Measurements from ENCODE around the gene SLC17A3.

SLC17A3 gene

GRCh38 chr6:25889877-25890853, 16.1 kb upstream of the SLC17A3 start:
- DNase-seq: peak; percentile 15

- no peak for DNase-seq
These were observed 14.6 kb upstream of the SLC17A3 start for GRCh38 chr6:25888626-25889025.

GRCh38 chr6:25886066-25886465, 12.0 kb upstream of the SLC17A3 start:
- DNase-seq: no peak

GRCh38 chr6:25883991-25884390, 9.9 kb upstream of the SLC17A3 start:
- no peak for DNase-seq

- DNase-seq: no peak
These were observed 9.5 kb upstream of the SLC17A3 start for GRCh38 chr6:25883536-25883935.

GRCh38 chr6:25882051-25882496, 8.0 kb upstream of the SLC17A3 start:
- DNase-seq: peak; percentile 62

GRCh38 chr6:25880601-25881000, 6.6 kb upstream of the SLC17A3 start:
- no peak for DNase-seq

- DNase-seq: no peak
These were observed 4.8 kb upstream of the SLC17A3 start for GRCh38 chr6:25878721-25879322.

GRCh38 chr6:25875926-25876602, 2.0 kb upstream of the SLC17A3 start:
- DNase-seq: no peak

- no peak for DNase-seq
These were observed 1.5 kb upstream of the SLC17A3 start for GRCh38 chr6:25875563-25875905.

- peak; percentile 46 for DNase-seq
These were observed 949 bp upstream of the SLC17A3 start for GRCh38 chr6:25874822-25875562.

- DNase-seq: no peak
These were observed 1.2 kb downstream of the SLC17A3 start for GRCh38 chr6:25872814-25873213.

GRCh38 chr6:25869840-25870239, 4.2 kb downstream of the SLC17A3 start:
- no peak for DNase-seq

- no peak for DNase-seq
These were observed 5.4 kb downstream of the SLC17A3 start for GRCh38 chr6:25868436-25869183.

- DNase-seq: peak; percentile 33
These were observed 8.0 kb downstream of the SLC17A3 start for GRCh38 chr6:25866011-25866410.

- no peak for DNase-seq
These were observed 10.7 kb downstream of the SLC17A3 start for GRCh38 chr6:25863360-25863759.

- no peak for DNase-seq
These were observed 11.8 kb downstream of the SLC17A3 start for GRCh38 chr6:25862199-25862598.

- no peak for DNase-seq
These were observed 21.3 kb downstream of the SLC17A3 start for GRCh38 chr6:25852756-25853155.

- DNase-seq: no peak
These were observed 22.1 kb downstream of the SLC17A3 start for GRCh38 chr6:25851961-25852360.

- DNase-seq: no peak
These were observed 29.5 kb downstream of the SLC17A3 start for GRCh38 chr6:25844518-25844917.

GRCh38 chr6:25842526-25842925, 31.5 kb downstream of the SLC17A3 start:
- peak; percentile 77 for DNase-seq
